GM19467 (cell line): Measurements from ENCODE around the gene RBM38.

Experiments
- ATAC-seq: cut with Tn5 transposase; IDR thresholded peaks from one replicate; pipeline ENCODE4 v1.9.1; 2021; ENCODE audit warnings: mild to moderate bottlenecking, moderate library complexity; ENCODE audit not compliant: unreplicated experiment

The RBM38 gene

DNA sequence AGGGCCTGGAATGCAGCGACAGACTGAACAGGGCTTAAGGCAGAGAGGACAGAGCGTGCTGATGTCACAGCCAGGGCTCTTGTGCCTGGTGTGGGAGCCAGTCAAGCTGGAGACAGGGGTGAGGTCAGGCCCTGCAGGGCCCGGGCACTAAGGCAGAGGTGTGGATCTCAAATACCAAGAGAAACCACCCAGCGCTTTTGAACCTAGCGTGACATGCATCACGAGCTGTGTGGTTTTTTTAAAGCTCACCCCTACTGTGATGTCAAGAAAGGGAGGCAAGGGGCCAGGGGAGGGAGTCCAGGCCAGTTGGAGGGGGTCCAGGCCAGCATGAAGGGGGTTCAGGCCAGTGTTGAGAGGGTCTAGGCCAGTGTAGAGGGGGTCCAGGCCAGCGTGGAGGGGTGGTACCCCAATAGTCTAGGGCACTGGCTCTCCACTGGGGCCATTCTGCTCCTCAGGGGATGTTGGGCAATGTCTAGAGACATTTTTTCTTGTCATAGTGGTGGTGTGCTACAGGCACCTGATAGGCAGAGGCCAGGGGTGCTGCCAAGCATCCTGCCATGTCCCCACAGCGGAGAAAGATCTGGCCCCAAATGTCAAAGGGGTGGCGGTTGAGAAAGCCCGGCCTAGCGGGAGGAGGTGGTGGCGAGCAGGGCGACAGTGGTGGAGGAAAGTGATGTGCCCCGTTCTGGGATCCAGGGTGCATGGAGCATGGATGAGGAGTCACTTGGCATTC is 42.6 kb downstream of the RBM38 start:
- ATAC-seq, result no peak

DNA sequence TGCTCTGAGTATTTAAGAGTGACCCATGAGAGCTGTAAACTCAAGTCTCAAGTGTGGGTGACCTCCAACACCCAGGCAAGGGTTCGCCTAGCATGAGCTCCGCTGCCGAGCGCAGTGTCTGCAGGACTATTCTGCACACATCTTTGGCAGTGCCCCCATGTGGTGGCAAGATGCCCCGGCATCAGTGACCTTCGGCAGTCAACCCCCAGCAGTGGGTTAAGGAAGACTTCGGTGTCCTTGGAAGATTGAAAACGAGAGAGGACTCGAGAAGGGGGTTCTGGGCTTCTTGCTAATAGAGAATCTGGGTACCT is 43.1 kb downstream of the RBM38 start:
- ATAC-seq, result no peak

DNA sequence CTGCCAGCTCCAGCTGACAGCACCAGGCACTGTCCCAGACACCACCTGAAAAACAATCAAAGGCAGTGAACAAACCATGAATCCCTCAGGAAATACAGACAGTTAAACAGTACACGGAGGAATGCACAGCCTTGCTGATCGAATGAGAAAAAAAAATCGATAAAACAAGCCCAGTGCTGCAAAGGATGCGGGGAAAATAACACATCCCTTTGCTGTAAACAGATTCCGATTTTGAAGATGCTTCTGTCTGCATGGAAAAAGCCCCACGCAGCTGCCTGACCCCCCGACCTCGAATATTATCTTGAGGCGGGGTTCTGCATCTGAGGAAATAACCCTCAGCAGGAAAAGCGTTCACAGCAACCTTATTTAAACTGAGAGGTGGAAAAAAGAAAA is 43.9 kb downstream of the RBM38 start:
- ATAC-seq, result no peak

DNA sequence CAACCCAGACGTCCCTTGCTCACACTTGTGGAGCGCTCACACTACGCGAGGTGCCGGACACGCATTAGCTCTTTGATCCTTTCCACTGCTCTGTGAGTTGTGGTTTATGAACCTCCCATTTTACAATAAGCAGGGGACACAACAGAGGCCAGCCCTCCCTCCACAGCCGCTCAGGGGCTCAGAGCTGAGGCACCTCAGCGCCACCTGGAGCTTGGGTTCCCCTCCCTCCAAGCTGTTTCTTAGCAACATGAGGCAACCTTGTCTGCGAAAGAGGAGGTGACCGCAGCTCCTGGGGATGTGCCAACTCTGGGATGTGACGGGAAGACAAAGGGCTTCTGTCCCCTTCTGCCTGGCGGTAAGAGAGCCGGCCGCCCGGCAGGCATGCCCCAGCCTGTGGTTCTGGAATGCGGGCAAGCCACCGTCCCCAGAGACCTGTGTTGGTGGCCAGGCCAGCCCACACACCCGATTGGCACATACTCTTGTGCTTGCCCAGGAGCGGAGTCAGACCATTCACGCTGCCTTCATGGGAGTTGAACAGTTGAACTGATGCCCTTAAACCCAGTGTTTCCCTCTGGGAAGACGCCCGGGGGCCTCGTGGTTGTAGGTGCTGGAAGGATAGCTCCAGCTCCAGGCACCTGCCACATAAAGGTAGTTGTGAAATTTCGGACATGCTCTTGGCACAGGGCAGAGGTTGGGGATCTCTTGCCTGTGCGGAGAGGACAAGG is 44.5 kb downstream of the RBM38 start:
- no peak for ATAC-seq

DNA sequence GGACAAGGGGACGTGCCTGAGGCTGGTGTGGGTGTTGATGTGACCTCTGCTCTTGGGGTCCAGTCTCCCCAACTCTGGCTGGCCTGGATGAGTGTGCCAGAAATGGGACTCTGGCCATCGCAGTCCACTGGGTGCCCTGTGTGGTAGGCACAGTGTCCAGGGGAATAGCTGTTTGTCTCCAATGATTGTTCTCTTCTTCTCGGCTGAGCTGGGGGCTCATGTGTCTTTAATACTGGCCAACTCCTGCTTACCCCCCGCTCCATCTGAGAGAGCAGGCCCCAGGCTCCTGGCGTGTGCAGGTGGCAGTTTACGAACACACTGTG is 45.0 kb downstream of the RBM38 start:
- no peak for ATAC-seq

DNA sequence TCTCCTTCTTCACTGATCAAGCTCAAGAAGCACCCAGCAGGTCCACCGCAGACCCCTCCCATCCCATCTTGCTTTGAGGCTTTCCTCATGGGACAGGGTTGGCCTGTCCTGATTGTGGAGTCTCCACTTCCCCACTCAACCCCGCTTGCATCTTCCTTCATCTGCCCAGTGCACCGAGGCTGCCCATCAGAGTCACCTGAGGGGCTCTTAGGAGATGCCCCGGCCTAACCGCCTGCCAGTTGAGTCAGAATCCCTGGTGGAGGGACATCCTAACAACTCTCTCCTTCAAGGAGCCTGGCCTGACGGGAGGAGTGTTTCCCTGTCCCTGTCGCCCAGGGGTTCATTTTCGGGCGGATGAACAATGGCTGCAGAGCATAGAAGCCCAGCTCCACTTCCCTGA is 46.1 kb downstream of the RBM38 start:
- ATAC-seq, result no peak

DNA sequence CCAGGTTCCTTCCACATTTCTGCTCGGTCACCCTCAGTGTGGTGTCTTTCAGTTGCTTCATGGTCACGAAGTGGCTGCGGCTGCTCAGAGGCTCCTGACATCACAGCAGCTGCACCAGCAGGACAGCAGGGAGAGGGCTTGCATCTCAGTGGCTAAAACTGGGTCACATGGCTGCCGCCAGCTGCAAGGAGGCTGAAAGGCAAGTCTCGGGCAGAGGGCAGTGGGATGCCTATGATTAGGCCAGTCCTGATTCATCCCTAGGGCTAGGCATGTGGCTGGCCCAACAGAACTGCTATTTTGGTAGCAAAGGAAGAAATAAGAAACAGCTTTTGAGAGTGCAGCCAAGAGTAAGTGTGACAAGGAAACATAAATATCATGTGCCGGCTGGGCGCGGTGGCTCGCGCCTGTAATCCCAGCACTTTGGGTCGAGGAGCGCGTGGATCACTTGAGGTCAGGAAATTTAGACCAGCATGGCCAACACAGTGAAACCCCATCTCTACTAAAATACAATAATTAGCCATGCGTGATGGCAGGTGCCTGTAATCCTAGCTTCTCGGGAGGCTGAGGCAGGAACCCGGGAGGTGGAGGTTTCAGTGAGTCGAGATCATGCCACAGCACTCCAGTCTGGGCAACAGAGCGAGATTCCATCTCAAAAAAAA is 46.6 kb downstream of the RBM38 start:
- no peak for ATAC-seq

DNA sequence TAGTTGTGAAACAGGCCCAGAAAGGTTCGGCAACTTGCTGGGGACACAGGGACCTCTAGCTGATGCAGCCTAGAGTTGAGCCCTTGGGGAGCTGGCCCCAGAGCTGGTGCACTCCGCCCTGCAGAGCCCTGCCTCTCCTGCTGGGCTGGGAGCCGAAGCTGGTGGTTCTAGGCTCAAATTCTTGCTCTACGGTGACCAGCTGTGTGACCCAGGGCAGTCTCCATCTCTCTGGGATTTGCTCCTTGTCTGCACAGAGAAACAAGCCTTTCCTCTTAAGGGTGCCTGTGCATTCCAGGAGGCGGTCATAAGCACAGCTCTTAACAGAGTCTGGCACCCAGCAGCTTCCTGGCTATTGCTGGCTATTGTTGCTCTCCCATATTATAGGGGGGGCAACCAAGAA is 47.4 kb downstream of the RBM38 start:
- ATAC-seq, result no peak

DNA sequence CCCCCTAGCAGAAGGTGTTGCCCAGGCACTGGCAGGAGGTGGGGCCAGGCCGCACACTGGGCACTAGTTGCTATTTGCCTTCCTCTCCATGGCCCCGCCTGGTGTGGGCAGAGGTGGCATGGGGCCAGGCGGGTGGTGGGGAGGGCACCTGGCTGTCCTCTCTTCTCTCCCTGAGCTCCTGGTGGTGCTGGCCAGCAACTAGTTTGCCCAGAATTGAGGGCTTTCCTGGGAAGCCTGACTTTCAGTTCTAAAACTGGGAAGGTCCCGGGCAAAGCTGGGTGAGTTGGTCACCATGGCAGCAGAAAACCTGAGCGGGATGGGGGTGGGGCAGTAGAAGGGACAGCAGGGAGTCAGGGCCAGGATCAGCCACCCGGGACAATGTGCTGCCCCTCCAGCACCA is 48.2 kb downstream of the RBM38 start:
- ATAC-seq, result no peak

DNA sequence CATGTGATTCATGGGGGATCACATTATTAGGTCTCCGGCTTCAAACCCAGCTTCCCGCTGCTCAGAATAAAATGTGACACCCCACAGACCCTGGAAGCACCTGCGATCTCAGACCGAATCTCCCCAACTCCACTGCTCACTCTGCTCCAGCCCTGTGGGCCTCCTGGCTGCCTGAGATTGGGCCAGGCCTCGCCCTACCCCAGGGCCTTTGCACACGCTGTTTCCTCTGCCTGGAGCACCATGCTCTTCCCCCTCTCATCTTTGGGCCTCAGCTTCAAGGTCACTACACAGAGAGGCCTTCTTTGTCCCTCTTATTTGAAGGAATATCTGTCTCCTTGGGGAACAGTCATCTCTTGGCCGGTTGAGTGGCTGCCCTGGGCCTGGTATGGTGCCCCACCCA is 48.8 kb downstream of the RBM38 start:
- ATAC-seq, result no peak

DNA sequence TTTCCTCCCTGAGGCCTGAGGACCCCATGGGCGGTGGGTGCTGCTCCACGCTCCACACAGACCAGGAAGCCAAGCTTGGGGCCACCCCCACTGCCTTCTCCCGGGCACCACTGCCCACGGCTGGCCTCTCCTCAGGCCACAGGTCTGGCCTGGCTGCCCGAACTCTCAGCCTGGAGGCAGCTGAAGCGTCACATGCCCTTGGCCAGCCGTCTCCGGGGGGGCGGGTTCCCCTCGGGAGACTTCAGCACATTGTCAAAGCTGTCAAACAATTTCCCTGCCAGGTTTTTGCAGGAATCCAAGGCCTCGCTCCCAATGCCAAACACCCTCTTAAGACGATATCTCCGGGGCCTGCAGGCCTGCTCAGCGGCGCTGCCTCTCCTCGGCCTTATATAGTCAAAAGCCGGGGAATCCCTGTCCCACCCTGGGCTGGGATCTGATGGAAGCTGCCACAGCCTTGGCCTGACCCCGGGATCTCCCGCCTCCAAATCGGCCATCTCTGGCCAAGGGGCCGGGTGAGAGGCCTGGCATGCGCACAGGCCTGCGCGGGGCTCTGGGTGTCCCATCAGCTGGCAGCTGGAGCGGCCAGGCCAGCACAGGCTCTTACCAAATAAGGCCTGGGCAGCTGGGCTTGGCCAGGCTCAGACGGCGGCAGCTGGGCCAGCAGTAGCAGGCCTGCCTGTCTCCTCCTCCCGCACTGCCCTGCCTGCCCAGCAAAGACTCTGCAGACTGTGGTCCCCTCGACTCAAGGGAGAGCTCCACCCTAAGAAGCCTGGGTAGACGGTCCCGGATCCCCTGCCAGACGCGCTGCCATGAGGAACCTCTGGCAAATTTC is 49.7 kb downstream of the RBM38 start:
- no peak for ATAC-seq

DNA sequence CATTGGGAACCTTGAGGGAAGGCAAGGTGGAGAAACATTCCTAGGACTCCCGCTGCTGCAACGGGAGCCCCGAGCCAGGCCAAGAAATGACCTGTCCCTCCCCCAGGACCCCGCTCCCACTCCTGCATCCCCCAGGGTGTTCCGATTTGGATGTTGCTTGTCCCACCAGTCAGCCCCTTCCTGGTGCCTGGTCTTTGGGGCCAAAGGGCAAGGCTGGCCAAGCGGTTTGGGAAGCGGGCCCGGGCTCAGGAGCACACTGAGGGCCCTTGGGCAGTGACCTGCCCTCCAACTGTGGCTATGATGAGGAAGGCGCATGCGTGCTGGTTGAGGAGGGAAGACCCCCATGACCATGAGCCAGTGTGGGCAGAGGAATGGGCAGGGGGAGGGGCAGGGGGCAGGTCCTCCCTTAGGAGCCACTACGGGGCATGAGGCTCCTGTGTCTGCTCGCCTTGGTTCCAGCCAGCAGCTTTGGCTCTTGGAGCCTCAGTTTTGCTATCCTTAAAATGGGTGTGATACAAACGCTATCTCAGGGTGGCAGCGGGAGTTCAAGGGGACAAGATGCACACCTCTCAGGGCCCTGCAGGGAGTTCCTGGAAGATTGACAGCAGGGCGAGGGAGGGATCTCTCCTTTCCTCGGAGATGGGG is 50.4 kb downstream of the RBM38 start:
- ATAC-seq, result no peak

DNA sequence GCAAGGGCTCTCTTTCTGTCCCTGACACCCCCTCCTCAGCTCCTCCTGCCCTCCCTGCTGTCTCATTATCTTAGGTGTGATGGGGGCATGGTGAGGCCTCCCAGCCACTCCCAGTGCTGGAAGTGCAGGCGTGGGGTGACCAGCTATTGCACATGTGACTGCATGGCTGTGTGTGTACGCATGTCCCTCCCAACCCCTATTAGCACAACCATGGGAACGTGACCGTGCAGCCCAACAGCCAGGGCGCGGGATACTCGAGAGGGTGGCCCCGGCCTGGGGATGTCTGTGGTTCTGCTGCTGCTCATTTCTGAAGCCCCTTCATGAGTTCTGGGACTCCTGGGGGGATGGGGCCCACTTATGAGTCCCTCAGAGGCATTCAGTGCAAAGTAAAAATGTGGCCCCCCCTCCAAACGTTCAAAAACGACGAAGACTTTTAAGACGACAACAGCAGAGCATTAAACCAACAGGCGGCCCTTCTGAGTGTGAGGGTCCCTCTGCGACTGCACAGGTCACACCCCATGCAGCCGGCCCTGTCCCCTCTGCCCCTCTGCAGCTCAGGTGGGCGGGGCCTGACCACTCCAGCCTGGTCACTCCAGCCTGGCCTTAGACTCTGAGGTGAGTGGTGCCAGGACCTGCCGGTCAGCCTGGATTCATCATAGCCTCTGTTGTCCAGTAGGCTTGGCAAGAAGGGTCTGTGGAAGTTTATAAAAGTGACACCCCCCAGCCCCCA is 51.1 kb downstream of the RBM38 start:
- ATAC-seq, result no peak

DNA sequence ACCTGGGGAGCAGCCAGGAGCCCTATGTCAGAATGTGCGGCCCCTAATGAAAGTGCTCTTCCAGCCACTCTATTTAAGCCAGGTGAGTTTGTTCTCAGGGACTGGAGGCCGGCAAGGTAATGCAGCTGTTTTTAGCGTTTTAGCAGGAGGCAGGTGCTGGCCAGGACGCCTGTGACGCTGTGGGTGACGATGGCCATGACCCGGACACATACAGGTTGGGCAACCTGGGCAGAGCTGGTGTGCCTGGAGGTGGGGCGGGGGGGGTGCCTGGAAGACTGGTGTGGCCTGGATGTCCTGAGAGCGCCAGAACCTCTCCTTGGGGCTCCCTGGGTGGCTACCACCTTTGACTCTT is 51.7 kb downstream of the RBM38 start:
- ATAC-seq, result no peak

DNA sequence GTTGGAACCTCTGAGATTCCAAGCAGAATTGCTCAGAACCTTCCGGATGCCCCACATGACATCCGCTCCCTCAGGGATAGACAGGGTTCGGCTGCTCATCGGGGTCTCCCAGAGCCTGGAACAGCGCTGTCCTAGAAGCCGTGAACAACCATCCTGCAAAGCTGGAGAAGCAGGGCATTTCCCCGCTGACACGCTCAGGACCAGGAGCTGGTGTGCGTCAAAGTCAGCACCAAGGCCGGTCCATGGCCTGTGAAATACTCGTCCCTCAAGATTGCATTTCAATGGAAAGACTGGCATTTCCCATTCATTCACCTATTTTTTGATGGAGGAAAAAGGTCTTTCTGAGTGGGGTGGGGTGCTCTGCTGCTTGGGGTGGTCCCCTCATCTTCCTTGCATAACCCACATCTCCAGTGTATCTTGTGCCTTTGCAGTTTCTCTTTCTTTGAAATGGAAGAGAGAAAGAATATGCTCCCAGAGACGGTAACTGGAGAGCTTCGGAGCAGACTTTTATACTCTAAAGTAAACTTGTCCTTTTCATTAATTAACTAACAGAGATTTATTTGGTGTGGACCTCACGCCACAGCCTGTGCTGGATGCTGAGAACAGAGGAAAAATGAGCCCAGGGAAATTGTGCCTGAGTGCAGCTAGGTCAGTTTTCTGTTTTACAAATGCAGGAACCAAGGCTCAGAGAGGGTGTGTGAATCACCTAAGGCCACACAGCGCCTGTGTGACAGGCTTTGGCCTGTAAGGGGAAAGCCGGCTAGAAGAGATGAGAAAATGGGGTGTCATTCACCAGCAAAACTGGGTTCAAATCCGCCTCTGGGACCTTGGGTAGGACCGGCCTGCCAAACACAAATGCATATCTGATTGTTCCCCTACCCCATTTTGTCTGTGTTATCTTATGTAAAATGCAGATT is 52.4 kb downstream of the RBM38 start:
- ATAC-seq, result no peak

DNA sequence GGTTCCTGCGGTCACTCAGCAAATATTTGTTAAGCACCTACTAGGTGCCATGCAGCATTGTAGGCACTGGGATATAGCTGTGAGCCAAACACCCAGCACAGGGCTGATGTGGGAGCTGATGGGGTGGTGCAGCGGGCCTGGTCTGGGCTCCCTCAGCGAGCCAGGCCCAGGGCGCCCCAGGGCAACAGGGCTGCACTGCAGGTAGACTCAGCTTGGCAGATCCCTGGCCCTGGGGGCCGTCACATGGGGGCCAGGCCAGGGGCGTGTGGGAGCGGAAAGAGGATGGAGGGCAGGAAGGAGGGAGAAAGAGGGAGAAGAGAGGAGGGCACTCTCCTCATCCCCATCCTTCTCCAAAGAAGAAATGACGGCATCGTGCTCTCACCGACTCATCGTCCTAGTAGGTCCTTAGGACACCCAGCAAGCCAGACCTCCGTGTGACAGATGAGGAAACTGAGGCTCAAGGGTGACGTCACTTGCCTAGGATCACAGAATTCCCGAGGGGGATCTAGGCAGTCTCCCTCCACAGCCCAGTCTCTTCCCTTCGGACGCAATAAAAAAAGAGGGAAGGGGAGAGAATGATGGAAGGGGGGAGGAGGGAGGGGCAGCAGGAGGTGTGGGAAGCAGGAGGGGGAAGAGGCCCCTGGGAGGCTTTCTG is 53.3 kb downstream of the RBM38 start:
- ATAC-seq, result no peak

DNA sequence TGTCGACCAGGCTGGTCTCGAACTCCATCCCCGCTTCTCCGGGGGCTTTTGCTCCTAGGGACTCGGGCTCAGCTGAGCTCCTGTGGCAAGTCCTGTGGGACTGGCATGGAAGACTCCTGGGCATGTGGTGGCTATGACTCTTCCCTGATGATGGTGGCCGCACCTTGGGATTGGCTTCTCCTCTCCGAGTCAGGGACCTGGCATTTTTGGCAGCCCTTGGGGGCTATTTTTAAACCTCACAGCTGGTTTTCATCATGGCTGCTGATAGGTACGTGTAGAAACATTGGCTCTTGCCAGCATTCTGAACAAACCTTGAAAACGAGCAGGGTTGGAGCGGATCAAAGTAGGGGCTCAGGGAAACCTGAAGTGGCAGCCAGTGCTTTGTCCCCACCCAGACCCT is 54.1 kb downstream of the RBM38 start:
- ATAC-seq, result no peak

DNA sequence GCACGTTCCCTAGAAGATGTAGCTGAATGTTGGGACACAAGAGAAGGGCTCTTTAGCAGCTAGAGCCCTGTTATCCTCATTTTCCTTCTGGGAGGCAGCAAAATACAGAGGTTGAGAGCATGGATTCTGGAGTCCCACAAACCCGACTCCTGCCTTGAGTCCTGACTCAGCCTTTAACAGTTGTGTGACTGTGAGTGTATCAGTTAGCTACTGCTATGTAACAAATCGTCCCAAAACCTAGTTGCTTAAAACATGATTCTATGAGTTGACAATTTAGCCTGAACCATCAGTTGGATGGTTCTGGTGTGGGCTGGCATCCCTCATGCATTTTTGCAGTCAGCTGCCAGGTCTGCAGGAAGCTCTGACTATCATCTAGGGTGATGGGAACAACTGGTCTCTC is 54.6 kb downstream of the RBM38 start:
- ATAC-seq, result no peak

DNA sequence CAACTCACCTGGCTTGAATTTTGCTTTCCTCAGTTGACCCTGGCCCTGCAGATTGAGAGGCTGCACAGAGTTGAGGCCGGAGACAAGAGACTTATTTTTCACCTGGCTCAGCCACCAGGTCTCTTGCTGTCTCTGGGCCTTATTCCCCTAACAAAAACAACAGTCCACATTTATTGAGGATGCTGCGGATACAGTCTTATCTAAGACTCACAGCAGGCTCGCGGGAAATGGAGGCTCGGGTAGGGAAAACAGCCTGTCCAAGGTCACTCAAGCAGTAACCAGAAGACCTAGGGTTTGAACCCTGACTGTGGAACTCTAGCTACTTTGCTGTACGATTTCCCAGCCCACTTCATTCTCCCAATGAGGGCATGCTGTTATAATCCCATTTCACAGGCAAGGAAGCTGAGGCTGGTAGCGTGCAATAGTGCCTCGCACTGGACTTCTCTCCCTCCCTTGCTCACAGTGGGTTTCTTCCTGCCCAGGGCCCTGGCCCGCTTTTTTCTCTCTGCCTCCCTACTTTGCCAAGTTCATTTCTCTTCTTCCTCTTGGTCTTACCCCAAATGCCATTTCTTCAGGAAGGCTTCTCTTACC is 57.7 kb downstream of the RBM38 start:
- no peak for ATAC-seq
